ENCODE results near the gene CRELD1. TPM values are rescaled to one million over a fixed set of nuclear protein-coding genes. Genes with fewer than 3 reads are reported as not detected.

The CRELD1 gene
- total RNA-seq, 1 donor from 2014 or later = 92.6 TPM

DNA sequence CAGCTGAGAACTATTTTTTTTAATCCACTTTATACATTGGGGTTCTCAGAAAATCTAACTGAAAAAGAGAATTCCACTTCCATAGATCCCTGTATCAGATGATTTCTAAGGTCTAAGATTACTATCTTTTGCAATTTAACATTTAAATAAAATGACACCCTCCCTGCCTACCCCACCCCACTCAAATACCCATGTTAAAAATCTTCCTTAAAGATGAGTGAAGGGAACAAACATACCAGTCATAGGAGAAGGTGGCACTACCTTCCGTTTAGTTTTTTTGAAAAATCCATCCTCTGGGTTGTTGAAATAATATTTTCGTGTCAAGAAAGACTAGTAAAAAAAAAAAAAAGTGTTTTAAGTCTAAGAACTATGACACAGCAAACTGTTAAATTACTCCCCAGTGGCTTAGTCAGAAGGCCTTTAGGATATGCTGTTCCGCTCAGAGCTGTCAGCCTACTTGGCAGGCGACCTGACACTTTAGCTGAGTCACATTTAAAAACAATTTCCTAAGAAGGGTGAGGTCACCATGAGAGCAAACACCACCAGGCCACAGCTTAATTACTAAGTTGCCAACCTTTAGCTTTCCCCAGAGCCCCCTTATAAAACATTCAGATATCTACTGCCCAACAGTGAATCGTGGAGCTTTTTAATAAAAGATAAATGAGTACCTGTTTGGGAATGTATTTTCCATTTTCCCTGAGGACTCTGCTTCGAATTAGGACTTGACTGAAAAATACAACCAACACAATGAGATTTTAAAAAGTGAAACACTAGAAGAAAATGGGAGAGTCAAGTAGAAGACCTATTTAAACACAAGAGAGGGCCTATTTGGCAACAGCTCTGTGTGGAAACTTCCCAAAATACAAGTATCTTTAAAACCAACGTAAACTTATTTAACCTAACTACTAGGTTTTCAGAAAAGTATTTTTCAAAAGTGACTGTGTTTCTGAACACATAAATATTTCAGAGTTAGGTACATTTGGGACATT, 43.4 kb downstream of the CRELD1 start:
- no peak overlapping the region for H3K4me3 Mint-ChIP-seq (ENCODE audit: unreplicated experiment)
- no peaks in the 10 kb centered on the region for H3K27me3 Mint-ChIP-seq (ENCODE audit: unreplicated experiment)
- H3K27ac Mint-ChIP-seq (ENCODE audit: unreplicated experiment) = peak overlapping the region; percentile 55
- no peaks in the 10 kb centered on the region for H3K9me3 Mint-ChIP-seq (ENCODE audit: unreplicated experiment)
- TF ChIP-seq, protein P1, sequence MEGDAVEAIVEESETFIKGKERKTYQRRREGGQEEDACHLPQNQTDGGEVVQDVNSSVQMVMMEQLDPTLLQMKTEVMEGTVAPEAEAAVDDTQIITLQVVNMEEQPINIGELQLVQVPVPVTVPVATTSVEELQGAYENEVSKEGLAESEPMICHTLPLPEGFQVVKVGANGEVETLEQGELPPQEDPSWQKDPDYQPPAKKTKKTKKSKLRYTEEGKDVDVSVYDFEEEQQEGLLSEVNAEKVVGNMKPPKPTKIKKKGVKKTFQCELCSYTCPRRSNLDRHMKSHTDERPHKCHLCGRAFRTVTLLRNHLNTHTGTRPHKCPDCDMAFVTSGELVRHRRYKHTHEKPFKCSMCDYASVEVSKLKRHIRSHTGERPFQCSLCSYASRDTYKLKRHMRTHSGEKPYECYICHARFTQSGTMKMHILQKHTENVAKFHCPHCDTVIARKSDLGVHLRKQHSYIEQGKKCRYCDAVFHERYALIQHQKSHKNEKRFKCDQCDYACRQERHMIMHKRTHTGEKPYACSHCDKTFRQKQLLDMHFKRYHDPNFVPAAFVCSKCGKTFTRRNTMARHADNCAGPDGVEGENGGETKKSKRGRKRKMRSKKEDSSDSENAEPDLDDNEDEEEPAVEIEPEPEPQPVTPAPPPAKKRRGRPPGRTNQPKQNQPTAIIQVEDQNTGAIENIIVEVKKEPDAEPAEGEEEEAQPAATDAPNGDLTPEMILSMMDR (IDR thresholded peaks at IDR 0.05; ENCODE audit: partially characterized antibody, unreplicated experiment) = no peak
- H3K36me3 Mint-ChIP-seq (ENCODE audit: unreplicated experiment) = no peaks in the 10 kb centered on the region
- H3K4me1 Mint-ChIP-seq (ENCODE audit: low read depth, unreplicated experiment) = no peaks in the 10 kb centered on the region
- DNase-seq = no peak

- no peaks in the 10 kb centered on the region for H3K4me1 Mint-ChIP-seq (ENCODE audit: low read depth, unreplicated experiment)
- no peaks in the 10 kb centered on the region for H3K36me3 Mint-ChIP-seq (ENCODE audit: unreplicated experiment)
- no peaks in the 10 kb centered on the region for H3K9me3 Mint-ChIP-seq (ENCODE audit: unreplicated experiment)
- no peak overlapping the region for H3K27ac Mint-ChIP-seq (ENCODE audit: unreplicated experiment)
- TF ChIP-seq, protein P1 (IDR thresholded peaks at IDR 0.05; ENCODE audit: partially characterized antibody, unreplicated experiment) = no peak
- no peak for DNase-seq
- no peaks in the 10 kb centered on the region for H3K27me3 Mint-ChIP-seq (ENCODE audit: unreplicated experiment)
- H3K4me3 Mint-ChIP-seq (ENCODE audit: unreplicated experiment) = no peak overlapping the region
Measured at GRCh38 chr3:9978710-9979305, 45.2 kb downstream of the CRELD1 start.

- no peaks in the 10 kb centered on the region for H3K36me3 Mint-ChIP-seq (ENCODE audit: unreplicated experiment)
- DNase-seq = no peak
- no peak overlapping the region for H3K4me3 Mint-ChIP-seq (ENCODE audit: unreplicated experiment)
- TF ChIP-seq, protein P1 (IDR thresholded peaks at IDR 0.05; ENCODE audit: partially characterized antibody, unreplicated experiment) = no peak
- no peaks in the 10 kb centered on the region for H3K9me3 Mint-ChIP-seq (ENCODE audit: unreplicated experiment)
- no peaks in the 10 kb centered on the region for H3K27me3 Mint-ChIP-seq (ENCODE audit: unreplicated experiment)
- no peaks in the 10 kb centered on the region for H3K4me1 Mint-ChIP-seq (ENCODE audit: low read depth, unreplicated experiment)
- no peak overlapping the region for H3K27ac Mint-ChIP-seq (ENCODE audit: unreplicated experiment)
Measured at GRCh38 chr3:9980251-9980650, 46.6 kb downstream of the CRELD1 start.

DNA sequence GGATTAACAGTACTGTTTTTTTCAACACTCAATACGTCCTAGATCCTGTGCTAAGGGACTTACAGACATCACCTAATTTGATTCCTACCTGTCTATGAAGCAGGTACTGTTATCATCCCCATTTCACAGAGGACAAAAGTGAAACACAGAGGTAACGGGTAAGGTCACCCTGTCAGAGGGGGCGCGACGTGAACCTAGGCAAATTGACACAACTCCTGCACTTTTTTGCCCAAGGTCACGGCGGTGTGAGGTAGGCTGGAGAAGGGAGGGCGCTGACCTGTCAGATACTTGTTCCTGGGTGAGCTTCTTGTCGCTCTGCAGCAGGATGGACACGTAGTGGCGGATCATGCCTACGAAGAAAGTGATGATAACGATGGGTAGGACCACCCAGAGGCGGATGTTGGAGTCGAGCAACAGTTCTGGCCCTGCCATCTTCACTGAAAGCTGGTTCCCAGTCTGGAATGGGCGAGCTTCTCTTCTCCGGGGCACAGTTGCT, 52.6 kb downstream of the CRELD1 start:
- Mint-ChIP-seq H3K9me3 (ENCODE audit: unreplicated experiment) (peaks cover 5% of the 10 kb centered on the region), H3K4me1 (ENCODE audit: low read depth, unreplicated experiment) (no peaks in the 10 kb centered on the region), H3K27ac (ENCODE audit: unreplicated experiment) (peak overlapping the region; percentile 85), H3K36me3 (ENCODE audit: unreplicated experiment) (no peaks in the 10 kb centered on the region), H3K27me3 (ENCODE audit: unreplicated experiment) (peaks cover 6% of the 10 kb centered on the region), H3K4me3 (ENCODE audit: unreplicated experiment) (peak overlapping the region; percentile 94)
- TF ChIP-seq, protein P1 (IDR thresholded peaks at IDR 0.05; ENCODE audit: partially characterized antibody, unreplicated experiment) = no peak
- no peak for DNase-seq

All from glutamatergic neuron (in vitro differentiated cells).